PC-9 (cell line): Measurements from ENCODE around the gene IFITM5.

Source experiments
- CTCF ChIP-seq: fragments of 200-600 bp; sonication (generic); conservative IDR thresholded peaks from 2 replicates; pipeline ENCODE4 v1.6.1; 2017; ENCODE audit warnings: mixed run types, antibody characterized with exemption, mild to moderate bottlenecking, moderate library complexity
- EZH2 ChIP-seq: fragments of 200-600 bp; sonication (generic); IDR thresholded peaks from 2 replicates; pipeline ENCODE4 v1.8.0; 2017; ENCODE audit warnings: antibody characterized with exemption, low read depth

DNA sequence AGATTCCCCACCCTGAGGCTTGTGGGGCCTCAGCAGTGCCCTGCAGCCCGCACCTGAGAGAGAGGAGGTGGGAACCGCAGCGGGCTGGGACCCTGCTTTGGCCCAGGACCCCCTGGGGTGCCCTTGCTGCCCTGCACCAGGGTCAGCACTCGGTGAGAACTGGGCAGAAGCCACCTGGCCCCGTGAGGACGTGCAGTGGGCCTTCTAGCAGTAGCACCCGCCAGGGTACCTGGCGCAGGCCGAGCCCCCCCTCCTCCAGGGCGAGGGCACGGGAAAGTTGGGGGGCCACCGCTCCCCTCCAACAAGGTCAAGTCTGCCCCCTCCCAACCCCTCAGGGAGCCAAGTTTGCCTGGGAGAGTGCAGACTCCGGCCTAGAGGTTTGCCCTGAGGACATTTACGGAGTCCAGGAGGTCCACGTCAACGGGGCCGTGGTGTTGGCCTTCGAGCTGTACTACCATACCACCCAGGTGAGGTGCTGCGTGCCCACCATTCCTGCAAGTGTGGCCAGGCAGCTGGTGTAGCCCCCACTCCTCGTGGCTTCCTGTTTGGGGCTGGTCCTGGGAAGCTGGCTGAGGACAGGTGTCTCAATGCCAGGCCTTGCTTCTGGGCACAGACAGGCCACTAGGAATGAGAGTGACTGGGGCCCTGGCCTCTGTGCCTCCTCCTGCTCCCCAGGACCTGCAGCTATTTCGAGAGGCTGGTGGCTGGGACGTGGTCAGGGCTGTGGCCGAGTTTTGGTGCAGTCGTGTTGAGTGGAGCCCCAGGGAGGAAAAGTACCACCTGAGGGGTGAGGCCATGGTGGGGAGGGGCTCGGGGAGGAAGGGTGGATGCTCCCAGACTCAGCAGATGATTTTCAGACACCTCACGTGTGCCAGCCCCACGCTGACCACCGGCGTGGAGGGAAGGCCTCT, 6.9 kb downstream of the IFITM5 start:
- TF ChIP-seq CTCF: no peak
- TF ChIP-seq EZH2: no peak
